Trophoblast cell (in vitro differentiated cells and primary cell): ENCODE measurements around the gene HECA.
"Not testable (repeated sequence)": the region's sequence is repeated elsewhere in the genome, so short reads cannot be mapped to it uniquely, and the experiment has no call there.

Source experiments
- DNase-seq, 2 donors: peaks; one replicate each; pipeline ENCODE4 v3.0.0-alpha.2; 2016
- H2AFZ ChIP-seq: 2 replicates; pipeline ENCODE4 v1.6.1; 2013; ENCODE audit warnings: low read length, moderate library complexity, mild to moderate bottlenecking; ENCODE audit not compliant: insufficient read depth, poor library complexity
- H2AK5ac ChIP-seq: 2 replicates; pipeline ENCODE4 v1.6.1; 2013; ENCODE audit warnings: mild to moderate bottlenecking, low read length
- H2BK120ac ChIP-seq: 2 replicates; pipeline ENCODE4 v1.6.1; 2013; ENCODE audit warnings: low read length, mild to moderate bottlenecking, moderate library complexity; ENCODE audit not compliant: insufficient read depth, poor library complexity
- H2BK12ac ChIP-seq: 2 replicates; pipeline ENCODE4 v1.6.1; 2013; ENCODE audit warnings: mild to moderate bottlenecking, low read length, moderate library complexity
- H2BK5ac ChIP-seq: 2 replicates; pipeline ENCODE4 v1.6.1; 2013; ENCODE audit warnings: low read length, low read depth, moderate library complexity, mild to moderate bottlenecking; ENCODE audit not compliant: poor library complexity
- H3K14ac ChIP-seq: 2 replicates; pipeline ENCODE4 v1.6.1; 2013; ENCODE audit warnings: mild to moderate bottlenecking, low read length
- H3K18ac ChIP-seq: 2 replicates; pipeline ENCODE4 v1.6.1; 2013; ENCODE audit warnings: mild to moderate bottlenecking, low read length
- H3K23ac ChIP-seq: 2 replicates; pipeline ENCODE4 v1.6.1; 2013; ENCODE audit warnings: low read length
- H3K27ac ChIP-seq: 2 replicates; pipeline ENCODE4 v1.5.1; 2013; ENCODE audit warnings: low read depth, mild to moderate bottlenecking, inconsistent platforms, low read length, moderate library complexity
- H3K27me3 ChIP-seq: 2 replicates; pipeline ENCODE4 v1.6.1; 2013; ENCODE audit warnings: inconsistent platforms, mild to moderate bottlenecking, low read length, moderate library complexity; ENCODE audit not compliant: insufficient read depth
- H3K36me3 ChIP-seq, 2 experiments: 1 replicate in 1 of 2; 2 replicates in 1 of 2; pipeline ENCODE4 v1.6.1; 2013; ENCODE audit warnings: low read length in 2 of 2, mild to moderate bottlenecking in 2 of 2, moderate library complexity in 1 of 2; ENCODE audit not compliant: insufficient read depth in 2 of 2, control insufficient read depth in 1 of 2
- H3K4ac ChIP-seq: 2 replicates; pipeline ENCODE4 v1.6.1; 2013; ENCODE audit warnings: low read depth, mild to moderate bottlenecking, low read length, moderate library complexity
- H3K4me1 ChIP-seq, 2 experiments: 1 replicate in 1 of 2; 2 replicates in 1 of 2; pipeline ENCODE4 v1.6.1; 2013; ENCODE audit warnings: low read length in 2 of 2, mild to moderate bottlenecking in 2 of 2, moderate library complexity in 1 of 2; ENCODE audit not compliant: insufficient read depth in 2 of 2, control insufficient read depth in 1 of 2
- H3K4me2 ChIP-seq: 2 replicates; pipeline ENCODE4 v1.6.1; 2013; ENCODE audit warnings: inconsistent platforms, mild to moderate bottlenecking, low read length, moderate library complexity
- H3K4me3 ChIP-seq: 2 replicates; pipeline ENCODE4 v1.5.1; 2013; ENCODE audit warnings: mild to moderate bottlenecking, low read depth, low read length, inconsistent platforms
- H3K79me1 ChIP-seq: one replicate; pipeline ENCODE4 v1.6.1; 2013; ENCODE audit warnings: low read length
- H3K79me2 ChIP-seq: 2 replicates; pipeline ENCODE4 v1.6.1; 2013; ENCODE audit warnings: low read length, mild to moderate bottlenecking; ENCODE audit not compliant: control insufficient read depth, insufficient read depth, poor library complexity
- H3K9ac ChIP-seq: 2 replicates; pipeline ENCODE4 v1.6.1; 2013; ENCODE audit warnings: mild to moderate bottlenecking, low read length
- H3K9me3 ChIP-seq: 2 replicates; pipeline ENCODE4 v1.6.1; 2013; ENCODE audit warnings: low read depth, mild to moderate bottlenecking, control low read depth, inconsistent platforms, low read length; ENCODE audit not compliant: insufficient read depth
- H4K12ac ChIP-seq: 2 replicates; pipeline ENCODE4 v1.6.1; 2013; ENCODE audit warnings: low read depth, mild to moderate bottlenecking, low read length, moderate library complexity
- H4K8ac ChIP-seq: 2 replicates; pipeline ENCODE4 v1.6.1; 2013; ENCODE audit warnings: low read depth, mild to moderate bottlenecking, low read length, moderate library complexity
- H4K91ac ChIP-seq: one replicate; pipeline ENCODE4 v1.6.1; 2013; ENCODE audit warnings: low read depth, mild to moderate bottlenecking, low read length, moderate library complexity
- WGBS: extraction: QIAGEN DNeasy Blood & Tissue Kit; methylation state at CpG from one replicate; pipeline ENCODE4 v1.1.7; 2013; ENCODE audit warnings: missing lambda C conversion rate; ENCODE audit not compliant: insufficient read length, insufficient coverage; ENCODE audit errors: extremely low coverage; 5-methylcytosine and 5-hydroxymethylcytosine counted together

The HECA gene

DNA sequence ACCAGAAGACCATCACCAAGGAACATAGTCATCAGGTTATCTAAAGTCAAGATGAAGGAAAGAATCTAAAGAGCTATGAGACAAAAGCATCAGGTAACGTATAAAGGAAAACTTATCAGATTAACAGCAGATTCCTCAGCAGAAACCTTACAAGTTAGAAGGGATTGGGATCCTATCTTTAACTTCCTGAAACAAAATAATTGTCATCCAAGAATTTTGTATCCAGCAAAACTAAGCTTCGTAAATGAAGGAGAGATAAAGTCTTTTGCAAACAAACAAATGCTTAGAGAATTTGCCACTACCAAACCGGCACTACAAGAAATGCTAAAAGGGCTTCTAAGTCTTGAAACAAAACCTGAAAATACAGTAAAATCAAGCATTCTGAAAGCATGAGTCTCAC, 71.0 kb downstream of the HECA start:
- no peak for DNase-seq
- no peaks in the 10 kb centered on the region for H3K79me2 ChIP-seq
- H3K23ac ChIP-seq, result no peak overlapping the region
- no peak overlapping the region for H3K14ac ChIP-seq
- peaks cover 4% of the 10 kb centered on the region for H3K9me3 ChIP-seq
- peaks cover 0 to 2% of the 10 kb centered on the region in 2 experiments for H3K36me3 ChIP-seq
- H2AK5ac ChIP-seq, result no peak overlapping the region
- H2BK5ac ChIP-seq, result no peak overlapping the region
- no peaks in the 10 kb centered on the region for H3K4me1 ChIP-seq
- no peak overlapping the region for H4K8ac ChIP-seq
- no peak overlapping the region for H3K9ac ChIP-seq
- H4K91ac ChIP-seq, result no peak overlapping the region
- no peak overlapping the region for H2BK12ac ChIP-seq
- no peak overlapping the region for H3K18ac ChIP-seq
- H3K27me3 ChIP-seq, result no peaks in the 10 kb centered on the region
- no CpG with 5 or more reads among the region's 3 CpGs for WGBS
- no peak overlapping the region for H2AFZ ChIP-seq
- no peak overlapping the region for H4K12ac ChIP-seq
- H2BK120ac ChIP-seq, result no peak overlapping the region
- no peak overlapping the region for H3K4me3 ChIP-seq
- H3K4ac ChIP-seq, result no peak overlapping the region
- H3K27ac ChIP-seq, result no peak overlapping the region
- no peaks in the 10 kb centered on the region for H3K79me1 ChIP-seq
- H3K4me2 ChIP-seq, result no peak overlapping the region

GRCh38 chr6:139210766-139211165, 75.9 kb downstream of the HECA start:
- H2BK5ac ChIP-seq, H4K91ac ChIP-seq, H2AK5ac ChIP-seq, DNase-seq, H3K4me3 ChIP-seq, H4K12ac ChIP-seq, H4K8ac ChIP-seq, H3K36me3 ChIP-seq, H3K9ac ChIP-seq, H2BK120ac ChIP-seq, H3K23ac ChIP-seq, H3K27me3 ChIP-seq, H2BK12ac ChIP-seq, H2AFZ ChIP-seq, H3K79me2 ChIP-seq, H3K4me1 ChIP-seq, H3K4ac ChIP-seq, H3K4me2 ChIP-seq, H3K27ac ChIP-seq, H3K79me1 ChIP-seq, H3K14ac ChIP-seq, H3K18ac ChIP-seq, H3K9me3 ChIP-seq: not testable (repeated sequence)
- no CpG with 5 or more reads among the region's 10 CpGs for WGBS

GRCh38 chr6:139212460-139212859, 77.6 kb downstream of the HECA start:
- H4K12ac ChIP-seq, H2BK120ac ChIP-seq, H3K14ac ChIP-seq, H3K4me2 ChIP-seq, H3K27me3 ChIP-seq, H2AFZ ChIP-seq, H2AK5ac ChIP-seq, DNase-seq, H3K4me1 ChIP-seq, H3K9me3 ChIP-seq, H3K9ac ChIP-seq, H2BK5ac ChIP-seq, H3K36me3 ChIP-seq, H4K8ac ChIP-seq, H3K4me3 ChIP-seq, H3K79me1 ChIP-seq, H3K23ac ChIP-seq, H3K27ac ChIP-seq, H3K4ac ChIP-seq, H4K91ac ChIP-seq, H3K18ac ChIP-seq, H3K79me2 ChIP-seq, H2BK12ac ChIP-seq: not testable (repeated sequence)
- WGBS, result no CpG with 5 or more reads among the region's 2 CpGs

DNA sequence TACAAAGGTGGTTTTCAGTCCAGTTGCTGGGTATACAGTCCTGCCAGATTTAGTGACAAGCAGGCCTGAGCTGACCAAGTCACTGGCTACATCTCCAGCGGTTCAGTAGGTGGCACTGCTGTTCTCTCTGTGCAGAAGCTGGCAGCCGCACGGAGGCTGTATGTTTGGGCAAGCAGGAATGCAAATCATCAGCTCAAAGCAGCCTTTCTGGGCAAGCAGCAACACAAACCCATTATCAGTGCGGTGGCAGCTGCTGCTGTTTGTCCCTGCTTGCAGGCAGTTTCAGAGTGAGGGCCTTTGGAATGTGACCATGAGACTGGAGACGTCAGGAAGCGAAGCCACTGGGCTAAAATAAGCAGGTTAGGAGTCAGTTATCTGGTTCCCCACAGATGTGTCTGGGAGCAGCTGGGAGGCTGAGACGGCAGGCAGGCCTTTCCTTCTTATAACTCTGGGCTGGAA, 84.4 kb downstream of the HECA start:
- H3K4me2 ChIP-seq, result no peak overlapping the region
- no peak overlapping the region for H3K9ac ChIP-seq
- no peak overlapping the region for H2BK120ac ChIP-seq
- no peak overlapping the region for H3K4me3 ChIP-seq
- no peak overlapping the region for H2AFZ ChIP-seq
- H4K8ac ChIP-seq, result no peak overlapping the region
- no peaks in the 10 kb centered on the region for H3K4me1 ChIP-seq
- no peak overlapping the region for H2BK12ac ChIP-seq
- H2BK5ac ChIP-seq, result no peak overlapping the region
- H3K9me3 ChIP-seq, result no peaks in the 10 kb centered on the region
- H4K91ac ChIP-seq, result no peak overlapping the region
- peak overlapping the region; percentile 26 for H3K27ac ChIP-seq
- whole genome bisulfite sequencing, result no CpG with 5 or more reads among the region's 7 CpGs
- H3K79me2 ChIP-seq, result no peaks in the 10 kb centered on the region
- H3K14ac ChIP-seq, result no peak overlapping the region
- no peaks in the 10 kb centered on the region for H3K36me3 ChIP-seq
- H3K18ac ChIP-seq, result no peak overlapping the region
- H3K23ac ChIP-seq, result no peak overlapping the region
- no peak overlapping the region for H3K4ac ChIP-seq
- H2AK5ac ChIP-seq, result no peak overlapping the region
- DNase-seq, result peak; percentile 82 to 88
- H3K27me3 ChIP-seq, result no peaks in the 10 kb centered on the region
- peaks cover 3% of the 10 kb centered on the region for H3K79me1 ChIP-seq
- no peak overlapping the region for H4K12ac ChIP-seq
